Nephron (organoid): ENCODE data around the gene ERN2.

Source experiments
- H3K27ac Mint-ChIP-seq, 3 experiments: 2 replicates each; pipeline ENCODE4 v1.8.0; 2020; ENCODE audit warnings: mixed read lengths in 3 of 3, mild to moderate bottlenecking in 2 of 3, moderate library complexity in 1 of 3
- H3K27me3 Mint-ChIP-seq: 2 replicates; pipeline ENCODE4 v1.8.0; 2021; ENCODE audit warnings: low read depth, mild to moderate bottlenecking, moderate library complexity, mixed read lengths
- H3K36me3 Mint-ChIP-seq: 2 replicates; pipeline ENCODE4 v1.8.0; 2020; ENCODE audit warnings: low read depth, mixed read lengths
- H3K4me1 Mint-ChIP-seq: 2 replicates; pipeline ENCODE4 v1.8.0; 2020; ENCODE audit warnings: mixed read lengths
- H3K4me3 Mint-ChIP-seq, 3 experiments: 2 replicates each; pipeline ENCODE4 v1.8.0; 2020; ENCODE audit warnings: mild to moderate bottlenecking in 3 of 3, mixed read lengths in 3 of 3, moderate library complexity in 2 of 3
- H3K9me3 Mint-ChIP-seq: 2 replicates; pipeline ENCODE4 v1.8.0; 2020; ENCODE audit warnings: mixed read lengths
- CTCF ChIP-seq, 3 experiments: fragments of 200-600 bp; sonication (generic); IDR thresholded peaks; one replicate each; pipeline ENCODE4 v1.5.0; 2021; ENCODE audit warnings: antibody characterized with exemption in 3 of 3; ENCODE audit not compliant: unreplicated experiment in 3 of 3

The ERN2 gene

GRCh38 chr16:23650674-23651416 is 62.2 kb downstream of the ERN2 start:
- H3K4me1 Mint-ChIP-seq = no peaks in the 10 kb centered on the region
- H3K27me3 Mint-ChIP-seq = no peaks in the 10 kb centered on the region
- no peaks in the 10 kb centered on the region for H3K9me3 Mint-ChIP-seq
- no peak overlapping the region for H3K27ac Mint-ChIP-seq
- TF ChIP-seq CTCF (IDR thresholded peaks at IDR 0.05; ENCODE audit: unreplicated experiment in 3 of 3) = no peak
- peaks cover 70% of the 10 kb centered on the region for H3K36me3 Mint-ChIP-seq
- no peak overlapping the region for H3K4me3 Mint-ChIP-seq

GRCh38 chr16:23642246-23642774 is 70.7 kb downstream of the ERN2 start:
- Mint-ChIP-seq H3K27ac (peak overlapping the region; percentile 93 to 100 (median 99)), H3K4me1 (peaks cover 25% of the 10 kb centered on the region), H3K9me3 (no peaks in the 10 kb centered on the region), H3K4me3 (peak overlapping the region; percentile 99 to 100 (median 99)), H3K36me3 (peaks cover 31% of the 10 kb centered on the region), H3K27me3 (no peaks in the 10 kb centered on the region)
- TF ChIP-seq CTCF (IDR thresholded peaks at IDR 0.05; ENCODE audit: unreplicated experiment in 3 of 3) = no peak

- H3K4me1 Mint-ChIP-seq = peaks cover 25% of the 10 kb centered on the region
- H3K36me3 Mint-ChIP-seq = peaks cover 23% of the 10 kb centered on the region
- TF ChIP-seq CTCF (IDR thresholded peaks at IDR 0.05; ENCODE audit: unreplicated experiment in 3 of 3) = no peak
- H3K9me3 Mint-ChIP-seq = no peaks in the 10 kb centered on the region
- peak within 1 kb of the TSS; percentile 99 to 100 (median 99) for H3K4me3 Mint-ChIP-seq
- H3K27ac Mint-ChIP-seq = peak within 1 kb of the TSS; percentile 93 to 100 (median 99)
- no peaks in the 10 kb centered on the region for H3K27me3 Mint-ChIP-seq
These were observed 71.9 kb downstream of the ERN2 start, which contains the start of the genes DCTN5 and PALB2 for GRCh38 chr16:23640931-23641765. Gene DCTN5, plus strand, starts transcription at chr16:23641466. Its CDS starts 77 bp downstream, at chr16:23641543. Gene PALB2, minus strand, starts transcription at chr16:23641310. Its CDS starts 153 bp downstream, at chr16:23641157.

- H3K27me3 Mint-ChIP-seq = no peaks in the 10 kb centered on the region
- no peaks in the 10 kb centered on the region for H3K9me3 Mint-ChIP-seq
- H3K27ac Mint-ChIP-seq = peak overlapping the region; percentile 93 to 100 (median 96)
- H3K36me3 Mint-ChIP-seq = peaks cover 21% of the 10 kb centered on the region
- TF ChIP-seq CTCF (IDR thresholded peaks at IDR 0.05; ENCODE audit: unreplicated experiment in 3 of 3) = no peak
- peaks cover 25% of the 10 kb centered on the region for H3K4me1 Mint-ChIP-seq
- H3K4me3 Mint-ChIP-seq = peak overlapping the region; percentile 99 to 100 (median 99)
These were observed 72.4 kb downstream of the ERN2 start for GRCh38 chr16:23640615-23640930.
